HUES6 (cell line): ENCODE measurements around the gene OOSP4A.

Experiments
- H3K27ac ChIP-seq: 2 replicates; pipeline ENCODE4 v1.7.0; 2013; ENCODE audit warnings: low read depth, mild to moderate bottlenecking, low read length, inconsistent platforms
- H3K27me3 ChIP-seq: 2 replicates; pipeline ENCODE4 v1.6.1; 2013; ENCODE audit warnings: low read length; ENCODE audit not compliant: control insufficient read depth, insufficient read depth
- H3K36me3 ChIP-seq: 2 replicates; pipeline ENCODE4 v1.6.1; 2013; ENCODE audit warnings: low read length; ENCODE audit not compliant: control insufficient read depth, insufficient read depth
- H3K4me1 ChIP-seq: 2 replicates; pipeline ENCODE4 v1.6.1; 2013; ENCODE audit warnings: low read length; ENCODE audit not compliant: control insufficient read depth, insufficient read depth
- H3K4me3 ChIP-seq: 2 replicates; pipeline ENCODE4 v1.5.1; 2013; ENCODE audit warnings: low read depth, low read length
- H3K9ac ChIP-seq: one replicate; pipeline ENCODE4 v1.6.1; 2013; ENCODE audit warnings: mild to moderate bottlenecking, low read length
- H3K9me3 ChIP-seq: 2 replicates; pipeline ENCODE4 v1.6.1; 2013; ENCODE audit warnings: low read depth, low read length; ENCODE audit not compliant: control insufficient read depth, insufficient read depth

OOSP4A gene

GRCh38 chr11:59963733-59964132 lies at the start of gene OOSP4A:
TSS of gene OOSP4A (plus strand) at chr11:59964033. CDS start at chr11:59964033, 0 bp downstream.
- H3K27me3 ChIP-seq, result no peaks in the 10 kb centered on the region
- no peak within 1 kb of the TSS for H3K4me3 ChIP-seq
- no peaks in the 10 kb centered on the region for H3K36me3 ChIP-seq
- peaks cover 4% of the 10 kb centered on the region; the same call in 1 of the 2 replicates for H3K4me1 ChIP-seq
- no peak within 1 kb of the TSS for H3K9ac ChIP-seq
- no peaks in the 10 kb centered on the region for H3K9me3 ChIP-seq
- H3K27ac ChIP-seq, result no peak within 1 kb of the TSS

- H3K27ac ChIP-seq, result no peak overlapping the region
- H3K4me3 ChIP-seq, result no peak overlapping the region
- no peaks in the 10 kb centered on the region for H3K27me3 ChIP-seq
- no peak overlapping the region for H3K9ac ChIP-seq
- H3K36me3 ChIP-seq, result no peaks in the 10 kb centered on the region
- peaks cover 26% of the 10 kb centered on the region for H3K9me3 ChIP-seq
- H3K4me1 ChIP-seq, result no peaks in the 10 kb centered on the region
Measured at GRCh38 chr11:59918480-59918879, 45.4 kb upstream of the OOSP4A start.

GRCh38 chr11:59918987-59919589 lies 44.7 kb upstream of the OOSP4A start:
- Histone ChIP-seq H3K27ac (no peak overlapping the region), H3K9ac (no peak overlapping the region), H3K36me3 (no peaks in the 10 kb centered on the region), H3K4me3 (no peak overlapping the region), H3K27me3 (no peaks in the 10 kb centered on the region), H3K9me3 (peaks cover 32% of the 10 kb centered on the region), H3K4me1 (no peaks in the 10 kb centered on the region)

- H3K9ac ChIP-seq, result no peak overlapping the region
- H3K4me1 ChIP-seq, result no peaks in the 10 kb centered on the region
- H3K4me3 ChIP-seq, result no peak overlapping the region
- H3K36me3 ChIP-seq, result no peaks in the 10 kb centered on the region
- peaks cover 43% of the 10 kb centered on the region for H3K9me3 ChIP-seq
- no peak overlapping the region for H3K27ac ChIP-seq
- H3K27me3 ChIP-seq, result no peaks in the 10 kb centered on the region
Measured at GRCh38 chr11:59923813-59924212, 40.0 kb upstream of the OOSP4A start.

GRCh38 chr11:59931688-59932087 lies 32.1 kb upstream of the OOSP4A start:
- Histone ChIP-seq H3K36me3 (no peaks in the 10 kb centered on the region), H3K27me3 (no peaks in the 10 kb centered on the region), H3K4me1 (no peaks in the 10 kb centered on the region), H3K9ac (no peak overlapping the region), H3K27ac (no peak overlapping the region), H3K9me3 (peaks cover 33% of the 10 kb centered on the region), H3K4me3 (no peak overlapping the region)

GRCh38 chr11:59938132-59938531 lies 25.7 kb upstream of the OOSP4A start, which contains the start of gene OOSP1:
TSS of gene OOSP1 (plus strand) at chr11:59938432. CDS start at chr11:59938455, 23 bp downstream.
- Histone ChIP-seq H3K4me3 (no peak within 1 kb of the TSS), H3K27ac (no peak within 1 kb of the TSS), H3K27me3 (no peaks in the 10 kb centered on the region), H3K36me3 (no peaks in the 10 kb centered on the region), H3K4me1 (no peaks in the 10 kb centered on the region), H3K9ac (no peak within 1 kb of the TSS), H3K9me3 (no peaks in the 10 kb centered on the region)

GRCh38 chr11:59938718-59939117 lies 25.1 kb upstream of the OOSP4A start:
- H3K36me3 ChIP-seq, result no peaks in the 10 kb centered on the region
- H3K9ac ChIP-seq, result no peak overlapping the region
- no peak overlapping the region for H3K27ac ChIP-seq
- no peaks in the 10 kb centered on the region for H3K27me3 ChIP-seq
- H3K4me3 ChIP-seq, result no peak overlapping the region
- no peaks in the 10 kb centered on the region for H3K4me1 ChIP-seq
- 0 out of 2 replicates have a peak, but pooled peaks cover 5% of the 10 kb centered on the region for H3K9me3 ChIP-seq

- no peak overlapping the region for H3K4me3 ChIP-seq
- H3K27me3 ChIP-seq, result no peaks in the 10 kb centered on the region
- no peak overlapping the region for H3K9ac ChIP-seq
- no peaks in the 10 kb centered on the region for H3K36me3 ChIP-seq
- 0 out of 2 replicates have a peak, but pooled peaks cover 10% of the 10 kb centered on the region for H3K9me3 ChIP-seq
- H3K4me1 ChIP-seq, result no peaks in the 10 kb centered on the region
- no peak overlapping the region for H3K27ac ChIP-seq
Measured at GRCh38 chr11:59939482-59939881, 24.4 kb upstream of the OOSP4A start.

- Histone ChIP-seq H3K36me3 (no peaks in the 10 kb centered on the region), H3K4me1 (no peaks in the 10 kb centered on the region), H3K4me3 (no peak overlapping the region), H3K9ac (no peak overlapping the region), H3K9me3 (peaks cover 14% of the 10 kb centered on the region; the same call in 1 of the 2 replicates), H3K27me3 (no peaks in the 10 kb centered on the region), H3K27ac (no peak overlapping the region)
Measured at GRCh38 chr11:59941091-59941490, 22.7 kb upstream of the OOSP4A start.

GRCh38 chr11:59943997-59944714 lies 19.7 kb upstream of the OOSP4A start:
- no peaks in the 10 kb centered on the region for H3K4me1 ChIP-seq
- H3K9ac ChIP-seq, result no peak overlapping the region
- H3K4me3 ChIP-seq, result no peak overlapping the region
- H3K36me3 ChIP-seq, result no peaks in the 10 kb centered on the region
- no peak overlapping the region for H3K27ac ChIP-seq
- peaks cover 15% of the 10 kb centered on the region; the same call in 1 of the 2 replicates for H3K9me3 ChIP-seq
- H3K27me3 ChIP-seq, result no peaks in the 10 kb centered on the region

GRCh38 chr11:59944720-59945119 lies 19.1 kb upstream of the OOSP4A start:
- no peak overlapping the region for H3K9ac ChIP-seq
- no peak overlapping the region for H3K27ac ChIP-seq
- peaks cover 15% of the 10 kb centered on the region; the same call in 1 of the 2 replicates for H3K9me3 ChIP-seq
- H3K27me3 ChIP-seq, result no peaks in the 10 kb centered on the region
- no peaks in the 10 kb centered on the region for H3K4me1 ChIP-seq
- H3K4me3 ChIP-seq, result no peak overlapping the region
- no peaks in the 10 kb centered on the region for H3K36me3 ChIP-seq
